GM19372 (cell line): Measurements from ENCODE around the gene FAM151A.
"Not testable (repeated sequence)": the region's sequence is repeated elsewhere in the genome, so short reads cannot be mapped to it uniquely, and the experiment has no call there.

Source experiments
- ATAC-seq: cut with Tn5 transposase; IDR thresholded peaks from one replicate; pipeline ENCODE4 v1.9.1; 2021; ENCODE audit warnings: mild to moderate bottlenecking, low read depth, moderate library complexity; ENCODE audit not compliant: unreplicated experiment

Gene FAM151A

DNA sequence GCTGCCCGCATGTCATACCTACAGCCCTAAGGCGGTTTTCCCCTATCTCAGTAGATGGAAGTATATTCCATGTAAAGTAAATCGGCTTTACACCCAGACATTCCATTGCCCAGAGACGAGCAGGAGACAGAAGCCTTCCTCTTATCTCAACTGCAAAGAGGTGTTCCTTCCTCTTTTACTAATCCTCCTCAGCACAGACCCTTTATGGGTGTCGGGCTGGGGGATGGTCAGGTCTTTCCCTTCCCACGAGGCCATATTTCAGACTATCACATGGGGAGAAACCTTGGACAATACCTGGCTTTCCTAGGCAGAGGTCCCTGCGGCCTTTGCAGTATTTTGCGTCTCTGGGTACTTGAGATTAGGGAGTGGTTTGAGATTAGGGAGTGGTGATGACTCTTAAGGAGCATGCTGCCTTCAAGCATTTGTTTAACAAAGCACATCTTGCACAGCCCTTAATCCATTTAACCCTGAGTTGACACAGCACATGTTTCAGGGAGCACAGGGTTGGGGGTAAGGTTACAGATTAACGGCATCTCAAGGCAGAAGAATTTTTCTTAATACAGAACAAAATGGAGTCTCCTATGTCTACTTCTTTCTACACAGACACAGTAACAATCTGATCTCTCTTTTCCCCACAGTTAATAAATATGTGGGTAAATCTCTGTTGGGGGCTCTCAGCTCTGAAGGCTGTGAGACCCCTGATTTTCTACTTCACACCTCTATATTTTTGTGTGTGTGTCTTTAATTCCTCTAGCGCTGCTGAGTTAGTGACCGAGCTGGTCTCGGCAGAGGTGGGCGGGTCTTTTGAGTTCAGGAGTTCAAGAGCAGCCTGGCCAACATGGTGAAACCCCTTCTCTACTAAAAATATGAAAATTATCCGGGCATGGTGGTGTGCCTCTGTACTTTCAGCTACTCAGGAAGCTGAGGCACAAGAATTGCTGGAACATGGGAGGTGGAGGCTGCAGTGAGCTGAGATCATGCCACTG lies 13.4 kb upstream of the FAM151A start:
- ATAC-seq: not testable (repeated sequence)

GRCh38 chr1:54635804-54636203 lies 12.5 kb upstream of the FAM151A start:
- ATAC-seq: not testable (repeated sequence)

DNA sequence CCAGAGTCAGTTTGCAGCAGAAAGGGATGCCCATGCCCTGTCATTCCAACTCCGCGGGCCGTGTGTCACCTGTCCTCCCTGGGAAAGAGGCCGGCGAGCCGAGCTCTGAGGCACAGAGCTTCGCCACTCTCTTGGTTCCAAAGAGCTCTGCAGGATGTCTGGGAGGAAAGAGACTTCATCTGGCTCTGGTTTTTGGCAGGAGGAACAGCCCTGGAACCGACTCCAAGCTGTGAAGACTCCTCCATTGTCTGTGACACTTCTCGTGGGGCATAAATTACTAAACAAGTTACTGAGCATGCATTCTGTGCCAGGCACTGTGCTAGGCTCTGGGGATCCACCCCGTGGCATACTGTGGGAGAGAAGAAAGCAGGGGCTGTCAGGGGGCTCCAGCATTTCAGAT lies 3.9 kb upstream of the FAM151A start:
- no peak for ATAC-seq

DNA sequence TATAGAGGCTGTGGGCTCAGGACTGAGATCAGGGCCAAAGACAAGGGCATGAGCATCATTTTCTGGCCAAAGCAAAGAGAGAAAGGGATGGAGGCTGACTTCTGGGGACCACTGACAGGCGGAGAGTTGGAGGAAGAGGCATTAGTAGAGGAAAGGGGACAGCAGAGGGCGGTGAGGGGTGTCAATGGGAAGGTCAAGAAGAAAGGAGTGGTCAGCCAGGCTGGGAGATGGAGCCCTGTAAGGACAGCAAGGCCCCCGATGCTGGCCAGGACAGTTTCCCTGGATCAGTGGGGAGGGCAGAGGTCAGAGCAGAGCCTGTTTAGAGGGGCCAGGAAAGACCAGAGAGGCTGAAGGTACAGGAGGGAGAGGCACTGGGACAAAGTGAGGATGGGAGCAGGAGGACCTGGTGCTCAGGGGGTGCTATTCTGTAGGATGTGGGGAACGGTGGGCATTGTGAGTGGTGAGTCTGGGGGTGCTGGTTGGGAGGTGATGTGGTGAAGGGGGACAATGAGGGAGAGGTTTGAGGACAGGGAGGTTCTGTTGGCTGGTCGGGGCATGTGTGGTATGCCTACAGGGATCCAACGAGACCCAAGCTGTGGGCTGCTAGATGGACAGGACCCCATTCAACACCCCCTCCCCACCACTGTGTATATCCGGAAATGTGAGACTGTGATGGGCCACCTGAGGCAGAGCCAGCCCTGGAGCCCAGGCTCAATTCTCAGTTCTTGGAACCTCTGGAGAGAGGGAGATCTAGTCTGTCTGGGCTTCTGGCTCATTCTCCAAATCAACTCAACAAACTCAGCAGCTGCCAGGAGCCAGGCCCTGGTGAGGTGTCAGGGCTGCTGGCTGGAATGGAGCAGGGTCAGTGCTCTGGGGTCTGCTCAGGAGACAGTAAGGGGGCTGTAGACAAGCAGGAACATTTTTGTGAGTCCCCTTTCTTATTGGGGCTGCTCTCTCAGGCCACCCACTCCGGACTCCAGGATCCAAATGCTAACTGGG lies 1.4 kb upstream of the FAM151A start:
- no peak for ATAC-seq

DNA sequence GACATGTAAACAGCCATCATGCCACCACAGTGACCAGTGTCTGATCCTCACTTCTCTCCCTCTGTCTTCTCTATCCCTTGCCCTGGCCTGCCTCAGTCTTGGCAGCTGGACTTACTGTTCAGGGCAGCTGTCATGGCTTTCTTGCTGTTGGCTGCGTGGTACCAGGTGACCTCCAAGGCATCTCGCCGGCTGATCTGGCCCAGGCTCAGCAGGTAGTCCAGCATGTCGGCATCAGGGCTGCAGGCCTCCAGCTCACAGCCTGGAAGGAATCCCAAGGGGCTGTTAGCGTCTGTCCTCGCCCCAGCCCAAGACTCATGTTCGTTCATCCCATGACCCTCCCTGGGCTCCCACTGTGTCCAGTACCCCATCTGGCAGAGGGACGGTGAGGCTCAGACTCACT lies 3.6 kb downstream of the FAM151A start:
- ATAC-seq: no peak

- ATAC-seq: no peak
Measured at GRCh38 chr1:54615531-54616279, 7.6 kb downstream of the FAM151A start.

DNA sequence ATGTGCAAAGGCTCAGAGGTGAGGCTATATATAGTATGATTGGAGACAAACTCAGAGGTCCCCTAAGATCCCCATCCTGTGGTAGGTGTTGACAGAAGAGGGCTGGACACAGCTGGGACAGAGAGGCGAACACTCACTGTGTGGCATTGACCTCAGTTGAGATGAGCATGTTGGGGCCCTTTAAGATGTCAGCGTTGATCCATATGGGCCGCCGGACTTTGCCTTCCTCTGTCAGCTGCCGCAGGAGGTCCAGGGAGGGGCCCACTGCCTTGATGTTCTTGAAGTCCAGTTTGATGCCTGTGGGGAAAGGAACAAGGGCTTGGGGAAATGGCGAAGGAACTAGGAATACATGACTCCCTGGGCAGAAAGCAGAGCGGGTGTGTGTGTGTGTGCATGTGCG lies 8.8 kb downstream of the FAM151A start:
- no peak for ATAC-seq

DNA sequence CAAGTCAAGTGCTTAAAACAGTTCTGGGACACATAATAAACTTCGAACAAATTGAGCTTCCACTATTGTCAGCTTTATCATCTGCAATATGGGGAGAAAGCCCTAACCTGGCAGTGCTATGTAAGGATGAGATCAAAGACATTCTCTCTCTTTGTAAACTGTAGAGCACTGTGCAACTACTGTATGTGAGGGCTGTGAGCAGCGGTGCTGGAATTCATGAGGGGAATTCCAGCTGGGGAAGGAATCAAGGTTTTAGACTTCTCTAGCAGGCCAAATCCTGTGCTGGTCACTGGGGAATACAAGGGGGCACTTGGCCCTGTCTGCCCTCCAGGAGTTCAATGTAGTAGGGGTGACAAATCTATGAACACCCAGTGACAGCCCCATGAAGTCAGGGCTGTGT lies 9.3 kb downstream of the FAM151A start:
- ATAC-seq: no peak

DNA sequence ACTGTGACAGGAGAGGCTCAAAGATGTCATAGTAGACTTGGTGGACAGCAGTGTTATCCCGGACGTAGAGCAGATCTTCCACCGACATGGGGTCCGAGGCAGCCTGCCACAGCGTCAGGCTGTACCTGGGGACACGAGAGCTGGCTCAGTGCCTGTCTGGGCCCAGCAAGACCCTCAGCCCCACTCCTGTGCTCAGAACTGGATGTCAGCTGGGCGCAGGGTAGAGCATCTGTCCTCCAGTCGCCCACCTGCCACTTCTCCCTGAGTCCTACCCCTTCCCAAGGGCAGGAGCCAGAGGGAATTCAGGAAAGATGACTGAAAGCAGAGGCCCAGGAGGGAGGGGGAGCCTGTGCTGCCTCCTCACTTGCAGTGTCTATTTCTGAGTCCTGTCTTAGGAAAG lies 11.7 kb downstream of the FAM151A start:
- no peak for ATAC-seq

- no peak for ATAC-seq
Measured at GRCh38 chr1:54610601-54611580, 12.4 kb downstream of the FAM151A start.

DNA sequence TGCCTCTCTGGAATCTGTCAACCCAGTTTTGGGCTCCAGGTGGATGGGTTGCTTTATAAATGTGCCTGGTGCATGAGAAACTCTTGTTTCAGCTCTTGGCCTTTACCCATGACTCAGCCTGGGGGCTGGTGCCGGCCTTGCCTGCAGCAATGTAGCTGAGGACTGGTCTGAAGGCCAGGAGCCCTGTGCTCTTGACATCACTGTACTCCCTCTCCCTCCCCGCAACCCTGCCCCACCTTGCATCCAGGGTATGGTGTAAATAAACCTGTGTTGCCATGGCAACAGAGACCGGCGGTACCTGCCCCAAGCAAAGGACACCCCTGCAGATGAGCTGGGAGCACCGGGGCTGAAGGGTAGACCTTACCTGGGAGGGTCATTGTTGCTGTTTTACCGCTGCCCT lies 13.3 kb downstream of the FAM151A start:
- no peak for ATAC-seq

GRCh38 chr1:54609301-54609921 lies 13.9 kb downstream of the FAM151A start:
- no peak for ATAC-seq

DNA sequence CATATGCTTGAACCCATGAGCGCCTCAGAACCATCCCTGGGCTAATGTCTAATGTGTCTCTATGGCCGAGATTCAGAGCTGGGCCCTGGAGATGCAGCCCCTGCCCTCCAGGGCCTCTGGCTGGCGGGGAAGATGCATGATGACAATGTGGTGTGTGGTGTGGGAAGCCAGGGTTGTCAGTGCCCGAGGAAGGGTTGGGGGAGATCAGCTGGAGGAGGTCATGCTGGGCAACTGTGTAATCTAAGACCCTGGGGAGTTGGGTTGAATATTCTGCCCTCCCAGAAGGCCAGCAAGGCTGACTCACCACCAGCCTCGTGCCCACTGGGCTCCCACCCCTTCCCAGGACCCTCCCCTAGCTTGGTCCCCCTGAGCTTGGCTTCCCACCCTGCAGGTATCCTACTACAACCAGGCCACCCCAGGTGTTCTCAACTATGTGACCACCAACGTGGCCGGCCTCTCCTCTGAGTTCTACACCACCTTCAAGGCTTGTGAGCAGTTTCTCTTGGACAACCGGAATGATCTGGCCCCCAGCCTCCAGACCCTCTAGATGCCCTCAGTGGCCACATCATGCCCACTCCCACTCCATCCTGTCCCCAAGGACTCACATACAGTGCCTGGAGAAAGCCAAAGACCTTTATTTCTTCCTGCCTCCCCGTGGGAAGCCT lies 14.6 kb downstream of the FAM151A start:
- ATAC-seq: no peak

DNA sequence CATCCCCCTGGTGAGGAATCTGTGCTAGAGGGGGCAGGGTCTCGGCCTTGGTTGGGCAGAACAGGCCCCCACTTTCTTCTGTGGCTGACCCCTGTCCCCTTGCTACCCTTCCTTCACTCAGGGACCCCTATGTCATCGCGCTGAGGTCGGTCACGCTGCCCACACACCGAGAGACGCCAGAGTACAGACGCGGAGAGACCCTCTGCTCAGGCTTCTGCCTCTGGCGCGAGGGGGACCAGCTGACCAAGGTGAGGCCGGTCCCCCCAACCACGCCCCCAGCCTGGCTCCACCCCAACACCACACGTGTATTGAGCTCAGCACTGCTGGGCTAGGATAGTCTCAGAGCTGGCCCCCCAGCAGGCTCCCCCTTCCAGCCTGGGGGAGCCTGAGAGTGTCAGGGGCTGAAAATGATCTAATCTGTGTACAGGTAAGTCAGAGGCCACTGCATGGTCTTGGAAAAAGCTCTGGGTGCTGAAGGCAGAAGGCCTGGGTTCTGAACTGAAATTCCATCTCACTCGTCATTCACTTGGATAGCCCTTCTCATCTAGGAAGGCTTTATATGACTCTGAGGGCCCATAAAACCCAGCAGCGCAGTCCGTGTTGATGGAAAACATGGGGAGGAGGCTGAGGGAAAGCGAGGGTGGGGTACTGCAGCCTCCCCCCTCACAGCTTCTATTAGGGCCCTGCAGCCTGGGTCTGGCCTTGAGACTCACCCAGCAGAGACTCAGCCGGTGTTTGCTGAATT lies 15.3 kb downstream of the FAM151A start:
- no peak for ATAC-seq

DNA sequence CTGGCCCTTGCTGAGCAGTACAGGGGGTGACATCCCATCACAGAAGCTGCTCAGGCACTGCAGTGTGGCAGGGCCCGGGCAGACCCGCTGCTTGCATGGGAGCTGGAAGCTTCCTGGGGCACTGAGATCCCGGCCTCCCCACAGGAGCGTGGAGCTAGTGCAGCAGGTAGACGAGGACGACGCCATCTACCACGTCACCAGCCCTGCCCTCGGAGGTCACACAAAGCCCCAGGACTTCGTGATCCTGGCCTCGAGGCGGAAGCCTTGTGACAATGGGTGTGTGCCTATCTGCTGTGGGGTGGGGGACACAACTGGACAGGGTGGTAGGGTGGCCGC lies 16.4 kb downstream of the FAM151A start:
- no peak for ATAC-seq

DNA sequence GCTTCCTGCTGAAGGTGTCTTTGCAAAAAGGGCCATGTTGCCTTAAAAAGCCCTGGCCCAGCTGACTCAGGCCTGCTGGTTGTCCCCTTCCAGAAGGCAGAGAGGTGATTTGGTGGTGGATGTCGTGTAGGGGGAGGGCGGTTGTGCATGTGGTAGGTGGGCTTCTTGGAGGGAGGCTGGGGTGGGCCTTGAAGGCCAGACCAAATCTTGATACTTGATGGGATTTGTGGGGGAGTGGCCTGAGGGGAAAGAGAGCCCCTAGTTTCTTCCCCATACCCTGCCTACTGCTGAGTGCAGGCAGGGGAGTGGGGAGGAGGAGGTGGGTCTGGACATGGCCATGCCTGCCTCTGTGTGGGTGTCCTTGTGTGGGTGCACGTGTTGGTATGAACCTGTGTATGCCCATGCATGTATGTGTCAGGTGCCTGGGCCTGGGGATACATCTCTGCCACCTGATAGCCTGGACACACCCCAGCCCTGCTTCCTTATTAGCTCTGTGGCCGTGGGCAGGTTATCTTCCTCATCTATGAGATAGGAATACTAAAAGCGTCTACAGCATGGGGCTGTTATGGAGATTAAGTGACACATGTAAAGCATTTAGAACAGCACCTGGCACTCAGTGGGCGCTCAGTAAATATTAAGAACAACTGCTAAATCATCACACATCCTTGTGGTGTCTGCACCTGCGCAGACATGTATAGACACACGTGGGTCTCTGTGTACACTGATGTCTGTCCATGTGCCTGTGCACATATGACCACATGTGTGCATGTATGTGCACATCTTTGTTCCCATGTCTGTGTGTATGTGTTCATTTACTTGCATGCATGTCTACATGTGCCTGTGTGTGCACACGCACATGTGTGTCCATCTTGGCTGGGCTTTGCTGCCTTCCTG lies 17.0 kb downstream of the FAM151A start:
- ATAC-seq: no peak
